AML-193 (cell line): ENCODE data around the gene ASNS.
A peak's percentile ranks its signal among the peaks of the same experiment; 100 is the strongest.

ENCODE experiments used
- DNase-seq, 2 experiments: peaks; one replicate each; lab custom pipeline; 2025; lab: John Stamatoyannopoulos, UW

The ASNS gene

GRCh38 chr7:97842772-97843345 lies 29.3 kb downstream of the ASNS start:
- no peak for DNase-seq

GRCh38 chr7:97842006-97842405 lies 30.2 kb downstream of the ASNS start:
- no peak for DNase-seq

- peak; percentile 39 to 53 for DNase-seq
Observed at GRCh38 chr7:97835296-97836138, 36.7 kb downstream of the ASNS start.

GRCh38 chr7:97819161-97819560 lies 53.0 kb downstream of the ASNS start:
- DNase-seq, result peak in 1 of 2 experiments; percentile 1

- no peak for DNase-seq
Observed at GRCh38 chr7:97818066-97818663, 54.0 kb downstream of the ASNS start.
